ENCODE measurements around the gene GNAS.

GNAS gene

DNA sequence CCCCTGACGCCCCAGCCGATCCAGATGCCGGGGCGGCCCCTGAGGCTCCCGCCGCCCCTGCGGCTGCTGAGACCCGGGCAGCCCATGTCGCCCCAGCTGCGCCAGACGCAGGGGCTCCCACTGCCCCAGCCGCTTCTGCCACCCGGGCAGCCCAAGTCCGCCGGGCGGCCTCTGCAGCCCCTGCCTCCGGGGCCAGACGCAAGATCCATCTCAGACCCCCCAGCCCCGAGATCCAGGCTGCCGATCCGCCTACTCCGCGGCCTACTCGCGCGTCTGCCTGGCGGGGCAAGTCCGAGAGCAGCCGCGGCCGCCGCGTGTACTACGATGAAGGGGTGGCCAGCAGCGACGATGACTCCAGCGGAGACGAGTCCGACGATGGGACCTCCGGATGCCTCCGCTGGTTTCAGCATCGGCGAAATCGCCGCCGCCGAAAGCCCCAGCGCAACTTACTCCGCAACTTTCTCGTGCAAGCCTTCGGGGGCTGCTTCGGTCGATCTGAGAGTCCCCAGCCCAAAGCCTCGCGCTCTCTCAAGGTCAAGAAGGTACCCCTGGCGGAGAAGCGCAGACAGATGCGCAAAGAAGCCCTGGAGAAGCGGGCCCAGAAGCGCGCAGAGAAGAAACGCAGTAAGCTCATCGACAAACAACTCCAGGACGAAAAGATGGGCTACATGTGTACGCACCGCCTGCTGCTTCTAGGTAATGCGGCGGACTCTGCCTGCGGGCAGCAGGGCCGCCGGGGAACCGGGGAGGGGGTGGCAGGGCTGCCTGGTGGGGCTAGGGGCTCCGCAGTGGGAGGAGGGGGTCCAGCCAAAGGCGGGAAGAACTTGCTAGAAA lies 2.3 kb downstream of the GNAS start:
- no peak for DNase-seq

DNA sequence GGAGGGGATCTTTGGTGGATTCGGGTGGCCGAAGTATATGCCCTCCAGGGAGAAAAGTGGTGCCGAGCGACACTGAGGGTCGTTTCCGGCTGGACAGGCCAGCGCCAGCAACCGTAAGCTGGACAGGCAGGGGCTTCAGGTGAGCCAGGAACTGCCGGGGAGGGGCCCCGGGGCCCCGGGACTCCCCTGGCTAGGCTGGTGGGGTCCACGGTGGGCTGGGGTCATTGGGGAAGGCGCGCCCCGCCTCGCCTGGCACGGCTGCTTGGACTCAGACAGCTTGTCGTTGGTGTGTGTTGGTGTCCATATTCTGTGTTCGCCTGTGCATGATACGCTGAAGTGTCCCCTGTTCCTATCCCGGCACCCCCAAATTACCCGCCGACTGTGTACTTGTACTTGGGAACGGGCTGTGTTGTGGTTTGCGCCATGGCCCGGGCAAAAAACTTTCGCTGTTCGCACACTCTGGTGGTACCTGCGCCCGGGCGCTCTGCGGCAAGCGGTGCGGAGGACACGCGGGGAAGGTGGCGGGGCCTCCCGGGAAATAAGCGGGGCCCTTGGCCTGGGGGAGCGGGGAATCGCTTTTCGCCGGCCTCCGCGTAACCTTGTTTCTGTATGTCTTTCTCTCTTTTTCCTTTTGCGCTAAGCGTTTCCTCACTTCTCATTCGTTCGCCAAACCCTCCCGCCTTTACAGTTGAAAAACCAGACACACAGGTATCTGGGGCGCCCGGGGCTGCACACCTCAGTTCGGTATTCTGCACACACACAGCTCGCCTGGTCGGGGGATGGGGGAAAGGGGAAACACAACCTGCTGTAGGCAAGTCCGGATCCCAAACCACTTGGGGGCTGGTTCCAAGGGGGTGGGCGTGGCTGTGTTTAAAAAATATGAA lies 3.2 kb downstream of the GNAS start:
- no peak for DNase-seq

GRCh38 chr20:58863044-58863790 lies 10.7 kb downstream of the GNAS start:
- DNase-seq, result no peak

DNA sequence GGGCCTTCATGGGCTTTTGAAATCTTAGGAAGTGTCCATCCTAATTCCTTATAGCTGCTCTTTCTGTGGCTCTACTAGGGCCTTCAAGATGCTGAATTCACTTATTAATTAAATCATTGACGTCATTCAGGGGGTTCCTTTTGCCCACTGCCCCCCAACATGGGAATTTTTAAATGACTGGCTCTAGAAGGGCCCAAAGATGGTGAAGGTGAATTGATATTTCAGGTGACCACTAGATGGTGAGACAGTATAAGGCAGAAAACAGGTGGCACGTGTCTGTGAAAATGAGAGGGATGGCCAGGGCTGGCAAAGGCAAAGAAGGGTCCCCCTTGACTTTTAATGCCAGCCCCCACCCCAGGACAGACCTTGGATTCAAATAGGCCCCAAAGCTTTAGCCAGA lies 11.8 kb downstream of the GNAS start:
- no peak for DNase-seq

- DNase-seq, result no peak
Observed at GRCh38 chr20:58865843-58866242, 13.3 kb downstream of the GNAS start.

- DNase-seq, result no peak
Observed at GRCh38 chr20:58867211-58867610, 14.7 kb downstream of the GNAS start.

- DNase-seq, result no peak
Observed at GRCh38 chr20:58868795-58869194, 16.3 kb downstream of the GNAS start.

GRCh38 chr20:58869662-58870227 lies 17.2 kb downstream of the GNAS start:
- no peak for DNase-seq

DNA sequence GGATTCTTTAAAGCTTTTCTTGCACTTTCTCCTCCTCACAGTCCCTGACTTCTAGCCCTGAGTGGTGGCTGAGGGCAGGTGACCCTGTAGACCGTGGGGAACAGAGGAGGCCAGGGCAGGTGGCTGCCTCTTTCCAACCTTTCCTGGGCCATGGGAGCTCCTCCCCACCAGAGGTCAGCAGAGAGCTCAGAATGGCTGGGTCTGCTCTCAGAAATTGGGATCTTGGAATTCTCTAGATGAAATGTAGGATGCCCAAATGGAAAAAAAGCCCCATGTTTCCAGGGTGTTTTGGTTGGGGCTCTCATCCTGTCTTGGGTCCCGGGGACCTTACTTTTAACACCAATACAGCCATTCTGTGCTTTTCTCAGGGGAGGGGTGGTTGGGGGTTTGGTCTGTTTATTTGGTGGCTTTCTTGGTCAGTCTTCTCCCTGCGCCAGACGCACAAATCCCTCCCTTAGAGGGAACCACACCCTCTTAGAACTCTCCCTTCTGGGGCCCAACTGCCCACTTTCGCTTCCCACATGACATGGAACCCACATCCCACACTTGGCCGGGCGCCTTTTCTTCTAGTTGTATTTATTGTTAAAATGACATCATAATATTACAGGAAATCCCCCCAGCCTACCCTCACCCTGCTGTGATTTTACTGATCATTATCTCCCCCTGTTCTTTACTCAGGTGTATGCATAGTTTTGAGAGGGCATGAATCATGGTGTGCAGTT lies 17.9 kb downstream of the GNAS start:
- peak; percentile 63 for DNase-seq

GRCh38 chr20:58871533-58872102 lies 19.1 kb downstream of the GNAS start:
- DNase-seq, result no peak

DNA sequence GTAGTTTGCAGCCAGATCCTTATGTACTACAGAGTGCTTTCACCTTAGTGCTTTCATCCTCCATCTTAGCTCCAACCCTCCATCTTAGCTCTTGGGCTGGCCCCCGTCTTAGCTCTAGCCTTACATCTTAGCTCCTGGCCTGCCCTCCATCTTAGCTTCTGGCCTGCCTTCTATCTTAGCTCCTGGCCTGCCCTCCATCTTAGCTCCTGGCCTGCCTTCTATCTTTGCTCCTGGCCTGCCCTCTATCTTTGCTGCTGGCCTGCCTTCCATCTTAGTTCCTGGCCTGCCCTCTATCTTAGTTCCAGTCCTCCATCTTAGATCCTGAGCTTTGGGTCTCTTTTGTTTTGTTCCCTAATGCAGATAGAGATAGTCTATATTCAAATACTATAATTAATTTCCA lies 22.0 kb downstream of the GNAS start:
- DNase-seq, result no peak

DNA sequence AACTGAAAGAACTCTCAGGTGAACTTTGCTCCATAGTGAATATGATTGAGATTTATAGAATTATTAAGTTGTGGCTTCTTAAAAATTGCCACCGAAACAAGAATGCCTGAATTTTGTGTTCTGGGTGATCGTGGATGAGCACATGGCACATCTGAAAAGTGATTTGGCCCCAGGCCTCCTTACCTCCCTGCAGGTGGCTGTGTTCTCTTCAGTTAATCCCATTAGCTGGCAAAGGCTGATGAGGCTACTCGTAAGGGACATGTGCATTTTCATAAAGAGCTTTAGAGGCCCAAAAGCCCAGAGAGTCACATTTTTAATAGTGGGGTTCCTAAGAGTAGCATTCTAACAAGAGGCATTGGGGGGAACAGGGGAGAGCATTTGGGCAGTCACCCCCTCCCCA lies 22.6 kb downstream of the GNAS start:
- no peak for DNase-seq

DNA sequence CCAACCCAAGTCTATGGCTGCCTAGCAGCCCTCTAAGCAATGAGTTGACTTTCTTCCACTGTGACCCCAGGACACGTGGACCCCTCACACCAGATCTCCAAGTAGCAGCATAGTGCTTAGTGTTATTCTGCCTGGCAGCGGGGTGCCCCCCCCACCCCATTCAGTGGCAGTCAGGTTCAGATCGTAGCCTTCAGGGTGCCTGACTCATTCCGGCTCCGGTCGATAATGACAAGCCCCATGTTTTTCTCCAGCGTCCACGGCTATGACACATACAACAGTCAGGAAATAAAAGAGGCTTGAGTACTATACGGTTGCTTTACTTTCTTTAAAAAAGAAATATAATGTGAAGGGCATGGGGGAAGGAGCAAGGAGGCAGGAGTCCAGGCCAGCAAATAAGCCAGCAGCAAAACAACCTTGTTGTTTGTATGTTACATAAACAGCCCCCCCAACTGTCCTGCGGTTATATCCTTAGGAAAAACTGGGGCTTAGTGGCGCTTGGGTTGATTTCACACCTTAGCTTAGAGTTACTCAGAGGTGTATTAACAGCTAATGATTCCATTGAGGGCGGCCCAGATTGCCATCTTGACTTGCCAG lies 23.1 kb downstream of the GNAS start:
- no peak for DNase-seq

GRCh38 chr20:58876437-58876836 lies 23.9 kb downstream of the GNAS start:
- no peak for DNase-seq

- DNase-seq, result no peak
Observed at GRCh38 chr20:58877050-58877975, 24.8 kb downstream of the GNAS start.

DNA sequence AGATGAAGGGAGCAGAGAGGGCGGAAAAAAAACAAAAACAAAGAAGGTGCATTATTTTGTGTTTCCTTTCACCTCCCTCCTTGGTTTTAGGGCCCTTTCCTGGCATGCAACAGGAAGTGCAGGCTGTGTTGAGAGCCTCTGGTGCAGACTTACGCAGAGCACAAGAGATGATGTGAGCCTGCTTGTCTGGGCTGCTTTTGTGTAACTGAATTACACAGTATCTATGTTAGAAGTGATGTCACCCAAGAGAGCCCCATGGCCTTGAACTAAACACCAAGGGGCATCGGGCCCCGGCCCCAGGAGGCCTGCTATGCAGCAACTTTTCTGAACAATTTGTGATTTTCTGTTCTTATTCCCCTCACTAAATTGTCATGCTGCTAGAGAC lies 25.5 kb downstream of the GNAS start:
- DNase-seq, result no peak

GRCh38 chr20:58878399-58878798 lies 25.9 kb downstream of the GNAS start:
- DNase-seq, result no peak

DNA sequence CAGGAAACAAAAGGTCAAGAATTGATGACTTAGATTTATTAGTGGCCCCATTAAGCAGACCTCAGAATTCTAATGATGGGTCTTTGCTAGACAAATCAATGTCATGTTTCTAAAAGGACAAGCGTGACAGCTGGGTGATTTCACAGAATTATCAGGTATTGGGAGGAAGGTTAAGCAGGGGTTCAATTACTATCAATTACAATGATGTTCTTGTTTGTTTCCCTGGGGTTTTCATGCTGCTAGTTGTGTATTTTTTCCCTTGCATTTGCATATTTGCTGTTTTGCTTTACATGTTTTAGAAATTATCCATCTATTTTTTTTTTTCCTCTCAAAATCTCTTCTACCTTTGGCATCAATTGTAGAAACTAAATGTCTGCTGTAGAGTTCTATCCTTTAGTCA lies 27.9 kb downstream of the GNAS start:
- no peak for DNase-seq

DNA sequence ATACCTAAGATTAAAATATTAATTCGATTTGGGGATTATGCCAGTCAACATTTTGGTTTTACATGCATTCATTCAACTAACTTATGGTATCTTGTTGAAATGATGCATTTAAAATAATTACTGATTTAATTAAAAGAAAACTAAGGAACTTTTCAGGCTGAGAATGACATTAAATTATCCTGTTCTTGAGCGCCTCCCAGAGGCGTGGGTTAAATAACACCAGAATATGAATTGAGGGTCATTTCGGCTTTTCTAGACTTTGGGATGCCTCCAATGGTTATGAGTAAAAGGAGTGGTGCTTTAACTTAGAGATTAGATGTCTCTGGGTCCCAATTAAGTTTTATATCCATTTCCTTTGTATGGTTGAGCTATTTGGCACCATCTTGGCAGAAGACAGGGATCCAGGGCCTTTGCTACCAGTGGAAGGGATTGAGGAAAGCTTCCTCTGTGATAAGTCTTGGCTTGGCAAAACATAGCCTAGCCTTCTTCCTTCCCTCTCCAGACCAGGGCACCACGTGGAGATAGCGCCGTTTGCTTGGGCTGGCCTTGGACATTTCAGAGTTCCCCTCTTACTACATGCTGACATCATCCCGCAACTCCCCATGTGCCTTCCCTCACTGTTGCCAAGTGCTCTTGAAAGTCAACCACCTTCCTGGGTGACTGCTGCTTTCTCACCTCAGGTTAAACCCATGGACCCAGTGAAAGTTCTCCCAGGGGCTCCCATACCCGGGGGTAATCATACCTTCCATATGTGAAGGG lies 28.7 kb downstream of the GNAS start:
- DNase-seq, result no peak

GRCh38 chr20:58882704-58883089 lies 30.2 kb downstream of the GNAS start:
- no peak for DNase-seq

Measured in stimulated activated CD4-positive, alpha-beta T cell treated with anti-CD3 and anti-CD28 coated beads, Interleukin-4, amount 100 ng/mL, for 24 hours (primary cell).